Breast epithelium (tissue), 4 donors: ENCODE results near the gene EPHA1. TPM values are rescaled to one million over a fixed set of nuclear protein-coding genes. Genes with fewer than 3 reads are reported as not detected.
A peak's percentile ranks its signal among the peaks of the same experiment; 100 is the strongest.

ENCODE experiments used
- DNase-seq, 2 donors: peaks; one replicate each; pipeline ENCODE4 v3.0.0-alpha.2; 2019; ENCODE audit warnings: low spot score in 2 of 2
- H3K27ac ChIP-seq, 2 donors: fragments of 200-600 bp; sonication (generic) in 1 of 2; one replicate each; pipeline ENCODE4 v1.5.1; 2016 to 2019; ENCODE audit warnings: mild to moderate bottlenecking in 1 of 2
- H3K27me3 ChIP-seq, 2 donors: fragments of 200-600 bp; sonication (generic) in 1 of 2; one replicate each; pipeline versions ENCODE4 v1.5.1 to v1.6.0; 2017 to 2019; ENCODE audit warnings: control low read depth in 1 of 2, mild to moderate bottlenecking in 1 of 2
- H3K36me3 ChIP-seq: fragments of 200-600 bp; one replicate; pipeline ENCODE4 v1.5.1; 2019
- H3K4me1 ChIP-seq, 2 donors: fragments of 200-600 bp; sonication (generic); one replicate each; pipeline ENCODE4 v1.5.1; 2016 to 2019; ENCODE audit warnings: control low read depth in 1 of 2
- H3K4me3 ChIP-seq, 3 donors: fragments of 200-600 bp; sonication (generic); 1 replicate in 2 of 3; 2 replicates in 1 of 3; pipeline ENCODE4 v1.5.1; 2016 to 2019; ENCODE audit warnings: mild to moderate bottlenecking in 3 of 3, moderate library complexity in 2 of 3
- H3K9me3 ChIP-seq, 2 donors: fragments of 200-600 bp; sonication (generic) in 1 of 2; one replicate each; pipeline ENCODE4 v1.5.1; 2016 to 2019; ENCODE audit warnings: control low read depth in 1 of 2
- POLR2A ChIP-seq: fragments of 450-650 bp; IDR thresholded peaks from one replicate; pipeline ENCODE4 v1.6.1; 2016; ENCODE audit warnings: antibody characterized with exemption, mild to moderate bottlenecking, moderate library complexity
- POLR2AphosphoS5 ChIP-seq, 3 donors: sonication (generic); formaldehyde crosslinking; IDR thresholded peaks; one replicate each; pipeline ENCODE4 v1.6.1; 2017; ENCODE audit warnings: antibody characterized with exemption in 3 of 3
- intact Hi-C: fragments of 100-400 bp; cut with DNase I; formaldehyde crosslinking; loops from one replicate; pipeline ENCODE4 v1.15.1; 2023; ENCODE audit warnings: low total_unique reads
- total RNA-seq, 3 donors: library from RNA; depleted of rRNA; stranded (reverse); fragments of >200 nt; gene quantifications; one replicate each; pipeline ENCODE4 v1.1.0, GENCODE V29; 2016
- TF ChIP-seq, protein P1 (sequence below), 3 donors: fragments of 450-650 bp; IDR thresholded peaks; one replicate each; pipeline ENCODE4 v1.5.1; 2016 to 2017; ENCODE audit warnings: antibody characterized with exemption in 3 of 3, mild to moderate bottlenecking in 3 of 3, moderate library complexity in 3 of 3

Gene EPHA1
- total RNA-seq, 3 donors from 2014 or later = 11.8 to 15.4 TPM; not detected in 1

DNA sequence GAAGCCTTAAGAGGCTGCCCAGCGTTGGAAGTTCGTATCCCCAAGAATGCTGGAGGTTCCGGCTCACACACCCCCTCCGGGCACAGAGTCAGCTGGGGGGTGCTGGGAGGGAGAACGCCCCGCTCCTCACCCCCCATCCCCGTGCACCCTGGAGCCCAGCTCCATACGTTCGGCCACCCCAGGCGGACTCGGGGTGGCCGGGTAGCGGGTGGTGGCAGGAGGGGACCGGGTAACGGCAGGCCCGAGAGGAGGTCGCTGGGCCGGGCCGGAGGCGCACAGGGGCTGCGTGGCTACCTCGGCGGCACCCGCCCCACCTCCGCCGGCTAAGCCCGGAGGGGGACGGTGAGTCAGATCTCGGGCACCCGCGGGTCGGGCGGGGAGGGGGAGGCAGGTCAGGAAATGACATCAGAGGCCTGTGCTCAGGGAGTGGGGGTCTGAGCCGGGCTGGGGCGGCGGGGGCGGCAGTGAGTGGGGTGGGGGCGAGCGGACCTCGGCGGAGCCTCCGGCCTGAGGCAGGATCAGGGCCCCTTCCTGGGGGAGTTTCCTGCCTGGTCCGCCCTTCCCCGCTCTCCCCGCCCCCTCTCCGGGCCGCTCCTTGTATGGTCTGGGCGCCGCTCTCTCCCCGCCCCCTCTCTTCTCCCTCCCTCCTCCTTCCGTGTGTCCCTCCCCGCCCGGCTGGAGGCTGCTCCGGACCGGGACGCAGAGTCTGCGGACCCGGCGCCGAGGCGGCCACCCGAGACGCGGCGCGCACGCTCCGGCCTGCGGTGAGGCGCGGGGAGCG lies 27.8 kb downstream of the EPHA1 start, which contains the start of gene ZYX:
Gene ZYX, plus strand, starts transcription at position 700 of the 781 bp plus-strand sequence. CDS start 227 bp downstream, outside the sequence.
- H3K4me3 ChIP-seq = peak within 1 kb of the TSS; percentile 87 to 95 (median 94)
- TF ChIP-seq POLR2A (peak; percentile 28), POLR2AphosphoS5 (IDR thresholded peaks at IDR 0.05) (peak; percentile 25 to 91 (median 81))
- TF ChIP-seq, protein P1, sequence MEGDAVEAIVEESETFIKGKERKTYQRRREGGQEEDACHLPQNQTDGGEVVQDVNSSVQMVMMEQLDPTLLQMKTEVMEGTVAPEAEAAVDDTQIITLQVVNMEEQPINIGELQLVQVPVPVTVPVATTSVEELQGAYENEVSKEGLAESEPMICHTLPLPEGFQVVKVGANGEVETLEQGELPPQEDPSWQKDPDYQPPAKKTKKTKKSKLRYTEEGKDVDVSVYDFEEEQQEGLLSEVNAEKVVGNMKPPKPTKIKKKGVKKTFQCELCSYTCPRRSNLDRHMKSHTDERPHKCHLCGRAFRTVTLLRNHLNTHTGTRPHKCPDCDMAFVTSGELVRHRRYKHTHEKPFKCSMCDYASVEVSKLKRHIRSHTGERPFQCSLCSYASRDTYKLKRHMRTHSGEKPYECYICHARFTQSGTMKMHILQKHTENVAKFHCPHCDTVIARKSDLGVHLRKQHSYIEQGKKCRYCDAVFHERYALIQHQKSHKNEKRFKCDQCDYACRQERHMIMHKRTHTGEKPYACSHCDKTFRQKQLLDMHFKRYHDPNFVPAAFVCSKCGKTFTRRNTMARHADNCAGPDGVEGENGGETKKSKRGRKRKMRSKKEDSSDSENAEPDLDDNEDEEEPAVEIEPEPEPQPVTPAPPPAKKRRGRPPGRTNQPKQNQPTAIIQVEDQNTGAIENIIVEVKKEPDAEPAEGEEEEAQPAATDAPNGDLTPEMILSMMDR (IDR thresholded peaks at IDR 0.05) = no peak
- H3K27ac ChIP-seq = peak within 1 kb of the TSS; percentile 98 to 100
- DNase-seq = peak; percentile 93 to 95
- H3K27me3 ChIP-seq = no peaks in the 10 kb centered on the region
- H3K9me3 ChIP-seq = no peaks in the 10 kb centered on the region
- H3K36me3 ChIP-seq = no peaks in the 10 kb centered on the region
- intact Hi-C loops = loop anchor here (5.0 kb wide), 1 partner anchor 106 kb away; no protein-coding TSS in a partner anchor
- H3K4me1 ChIP-seq = peaks cover 8 to 9% of the 10 kb centered on the region in 2 donors

DNA sequence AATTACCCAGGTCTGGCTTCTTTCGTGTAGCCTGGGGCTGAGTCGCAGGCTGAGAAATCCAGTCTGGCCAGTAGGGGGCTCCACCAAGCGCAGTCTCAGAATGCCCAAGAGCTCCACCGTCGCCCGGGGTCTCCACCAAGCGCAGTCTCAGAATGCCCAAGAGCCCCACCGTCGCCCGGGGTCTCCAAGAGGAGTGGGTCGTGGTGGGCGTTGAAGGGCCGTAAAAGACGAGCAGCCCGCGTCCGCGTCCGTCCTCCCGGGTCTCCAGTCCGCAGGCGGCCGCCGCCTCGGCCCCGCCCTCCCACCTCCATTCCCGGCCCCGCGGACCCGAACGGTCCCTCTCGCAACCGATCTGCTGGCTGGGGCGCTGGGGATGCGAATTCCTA lies 28.4 kb downstream of the EPHA1 start:
- H3K4me1 ChIP-seq = peaks cover 8 to 9% of the 10 kb centered on the region in 2 donors
- H3K27me3 ChIP-seq = no peaks in the 10 kb centered on the region
- no peak for TF ChIP-seq POLR2AphosphoS5 (IDR thresholded peaks at IDR 0.05)
- TF ChIP-seq, protein P1 (IDR thresholded peaks at IDR 0.05) = peak; percentile 94 to 96 (median 95)
- no peaks in the 10 kb centered on the region for H3K36me3 ChIP-seq
- intact Hi-C loops = loop anchor here (5.0 kb wide), 1 partner anchor 107 kb away; no protein-coding TSS in a partner anchor
- peak; percentile 86 to 88 for DNase-seq
- peak overlapping the region; percentile 87 to 95 (median 94) for H3K4me3 ChIP-seq
- H3K27ac ChIP-seq = peak overlapping the region; percentile 98 to 100
- H3K9me3 ChIP-seq = no peaks in the 10 kb centered on the region

DNA sequence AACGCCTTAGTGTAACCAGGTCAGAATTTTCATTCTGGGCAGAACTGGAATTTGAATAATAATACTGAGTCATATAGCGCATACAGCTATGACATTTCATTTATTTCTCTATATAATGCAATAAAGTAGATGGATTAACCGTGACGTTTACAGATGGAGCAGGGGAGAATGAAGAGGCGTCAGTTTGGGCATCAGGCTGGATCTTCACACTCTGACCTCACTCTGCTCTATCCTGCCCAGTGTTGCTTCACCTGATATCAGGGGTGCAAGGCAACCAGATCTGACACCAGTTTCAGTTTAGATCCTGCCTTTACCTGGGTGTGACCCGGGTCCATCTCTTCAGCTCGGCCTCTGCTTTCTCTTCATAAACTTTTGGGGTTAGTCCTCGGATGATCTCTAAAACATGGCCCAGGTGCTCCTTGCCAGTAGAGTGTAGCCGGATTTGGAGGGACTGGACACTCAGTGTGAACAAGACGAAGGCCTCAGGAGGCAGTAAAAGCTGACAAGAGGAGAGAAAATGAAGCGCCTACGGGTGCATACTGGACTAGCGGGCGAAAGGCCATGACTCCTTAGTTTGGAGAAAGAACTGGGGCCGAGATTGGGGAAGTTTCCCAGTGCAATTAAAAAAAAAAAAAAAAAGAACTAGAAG lies 28.9 kb downstream of the EPHA1 start:
- Histone ChIP-seq H3K4me1 (peaks cover 8 to 9% of the 10 kb centered on the region in 2 donors), H3K36me3 (no peaks in the 10 kb centered on the region), H3K4me3 (peak overlapping the region; percentile 87 to 95 (median 94)), H3K27me3 (no peaks in the 10 kb centered on the region), H3K9me3 (no peaks in the 10 kb centered on the region), H3K27ac (peak overlapping the region; percentile 98 to 100)
- intact Hi-C loops = loop anchor here (5.0 kb wide), 1 partner anchor 108 kb away; no protein-coding TSS in a partner anchor
- no peak for DNase-seq
- TF ChIP-seq, protein P1 (IDR thresholded peaks at IDR 0.05) = no peak
- TF ChIP-seq POLR2AphosphoS5 (IDR thresholded peaks at IDR 0.05) (no peak), POLR2A (no peak)

DNA sequence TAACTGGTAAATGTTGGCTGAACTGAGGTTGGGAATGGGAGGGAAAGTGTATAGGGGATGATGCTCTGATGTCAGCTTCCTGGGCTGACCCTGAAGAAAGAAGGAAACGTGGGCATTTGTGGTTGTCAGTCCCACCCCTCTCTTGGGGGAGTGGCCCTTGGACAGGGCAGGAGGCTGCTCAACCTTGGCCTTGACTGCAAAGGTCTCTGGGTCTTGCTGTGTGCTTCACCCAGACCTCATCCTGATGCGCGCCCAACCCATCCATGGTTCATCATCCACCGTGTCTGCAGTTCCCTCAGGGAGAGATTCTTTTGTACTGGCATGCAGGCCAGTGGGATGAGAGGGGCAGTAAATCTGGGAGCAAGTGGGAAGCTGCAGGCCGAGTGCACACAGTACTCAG lies 32.3 kb downstream of the EPHA1 start:
- Histone ChIP-seq H3K27me3 (no peaks in the 10 kb centered on the region), H3K4me1 (no peaks in the 10 kb centered on the region), H3K27ac (no peak overlapping the region), H3K4me3 (no peak overlapping the region), H3K36me3 (no peaks in the 10 kb centered on the region), H3K9me3 (no peaks in the 10 kb centered on the region)
- TF ChIP-seq, protein P1 (IDR thresholded peaks at IDR 0.05) = no peak
- TF ChIP-seq POLR2AphosphoS5 (IDR thresholded peaks at IDR 0.05) = no peak
- no peak for TF ChIP-seq POLR2A
- intact Hi-C loops = no loop called here
- DNase-seq = no peak
